Neutrophil (primary cell): ENCODE data around the gene CCDC198.

Experiments
- H3K27ac ChIP-seq: fragments of 200-600 bp; sonication (generic); 2 replicates; pipeline ENCODE4 v1.5.1; 2016; ENCODE audit warnings: mild to moderate bottlenecking, moderate library complexity
- H3K27me3 ChIP-seq: fragments of 200-600 bp; sonication (generic); 2 replicates; pipeline ENCODE4 v1.6.0; 2016; ENCODE audit warnings: mild to moderate bottlenecking
- H3K36me3 ChIP-seq: fragments of 200-600 bp; sonication (generic); 2 replicates; pipeline ENCODE4 v1.5.1; 2017
- H3K4me1 ChIP-seq, 2 experiments: fragments of 200-600 bp in 1 of 2; sonication (generic) in 1 of 2; 1 replicate in 1 of 2; 2 replicates in 1 of 2; pipeline versions ENCODE4 v1.5.1 to v1.6.1; 2013 to 2016; ENCODE audit warnings: low read depth in 1 of 2, low read length in 1 of 2, mild to moderate bottlenecking in 1 of 2, moderate library complexity in 1 of 2; ENCODE audit not compliant: control insufficient read depth in 1 of 2, insufficient read depth in 1 of 2
- H3K4me3 ChIP-seq, 2 experiments: fragments of 200-600 bp in 1 of 2; sonication (generic) in 1 of 2; 1 replicate in 1 of 2; 2 replicates in 1 of 2; pipeline ENCODE4 v1.5.1; 2013 to 2016; ENCODE audit warnings: low read depth in 1 of 2, low read length in 1 of 2, mild to moderate bottlenecking in 1 of 2, moderate library complexity in 1 of 2
- H3K9me3 ChIP-seq: fragments of 200-600 bp; sonication (generic); 2 replicates; pipeline ENCODE4 v1.5.1; 2016
- CTCF ChIP-seq: fragments of 200-600 bp; sonication (generic); IDR thresholded peaks from 2 replicates; pipeline ENCODE4 v1.5.1; 2016; ENCODE audit warnings: antibody characterized with exemption

The CCDC198 gene

GRCh38 chr14:57420033-57420432 lies 73.6 kb downstream of the CCDC198 start:
- no peak overlapping the region for H3K27ac ChIP-seq
- H3K27me3 ChIP-seq, result peaks cover 3% of the 10 kb centered on the region
- H3K4me3 ChIP-seq, result no peak overlapping the region
- no peaks in the 10 kb centered on the region for H3K4me1 ChIP-seq
- H3K36me3 ChIP-seq, result no peaks in the 10 kb centered on the region
- no peak for TF ChIP-seq CTCF
- no peaks in the 10 kb centered on the region for H3K9me3 ChIP-seq
